ENCODE measurements around the gene PDE8B. TPM values are rescaled to one million over a fixed set of nuclear protein-coding genes. Genes with fewer than 3 reads are reported as not detected.

The PDE8B gene
- total and polyA plus RNA-seq, 2 experiments from 2014 or later: 0.83 to 0.84 TPM

DNA sequence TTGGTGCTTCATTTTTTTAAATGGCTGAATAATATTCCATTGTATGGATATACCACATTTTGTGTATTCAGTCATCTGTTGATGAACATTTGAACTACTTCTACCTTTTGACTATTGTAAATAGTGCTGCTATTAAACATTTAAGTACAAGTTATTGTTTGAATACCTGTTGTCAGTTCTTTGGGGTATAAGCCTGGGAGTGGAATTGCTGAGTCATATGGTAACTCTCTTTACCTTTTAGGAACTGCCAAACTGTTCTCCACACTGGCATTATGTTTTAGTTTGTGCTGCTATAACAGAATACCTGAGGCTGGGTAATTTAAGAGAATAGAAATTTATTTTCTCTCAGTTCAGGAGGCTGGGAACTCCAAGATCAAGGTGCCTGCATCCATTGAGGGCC lies 15.7 kb upstream of the PDE8B start:
- no peak overlapping the region for H3K27ac ChIP-seq
- no peaks in the 10 kb centered on the region for H3K36me3 ChIP-seq
- no peaks in the 10 kb centered on the region for H3K4me1 ChIP-seq (ENCODE audit: low read depth)
- no peaks in the 10 kb centered on the region for H3K27me3 ChIP-seq
- no peak for DNase-seq (ENCODE audit: low read depth in 1 of 2, low spot score in 1 of 2)
- no peak overlapping the region for H3K4me3 ChIP-seq
- TF ChIP-seq, protein P1, sequence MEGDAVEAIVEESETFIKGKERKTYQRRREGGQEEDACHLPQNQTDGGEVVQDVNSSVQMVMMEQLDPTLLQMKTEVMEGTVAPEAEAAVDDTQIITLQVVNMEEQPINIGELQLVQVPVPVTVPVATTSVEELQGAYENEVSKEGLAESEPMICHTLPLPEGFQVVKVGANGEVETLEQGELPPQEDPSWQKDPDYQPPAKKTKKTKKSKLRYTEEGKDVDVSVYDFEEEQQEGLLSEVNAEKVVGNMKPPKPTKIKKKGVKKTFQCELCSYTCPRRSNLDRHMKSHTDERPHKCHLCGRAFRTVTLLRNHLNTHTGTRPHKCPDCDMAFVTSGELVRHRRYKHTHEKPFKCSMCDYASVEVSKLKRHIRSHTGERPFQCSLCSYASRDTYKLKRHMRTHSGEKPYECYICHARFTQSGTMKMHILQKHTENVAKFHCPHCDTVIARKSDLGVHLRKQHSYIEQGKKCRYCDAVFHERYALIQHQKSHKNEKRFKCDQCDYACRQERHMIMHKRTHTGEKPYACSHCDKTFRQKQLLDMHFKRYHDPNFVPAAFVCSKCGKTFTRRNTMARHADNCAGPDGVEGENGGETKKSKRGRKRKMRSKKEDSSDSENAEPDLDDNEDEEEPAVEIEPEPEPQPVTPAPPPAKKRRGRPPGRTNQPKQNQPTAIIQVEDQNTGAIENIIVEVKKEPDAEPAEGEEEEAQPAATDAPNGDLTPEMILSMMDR (IDR thresholded peaks at IDR 0.05; ENCODE audit: low read depth, low read length): no peak
- no peaks in the 10 kb centered on the region for H3K9me3 ChIP-seq (ENCODE audit: low read depth)

DNA sequence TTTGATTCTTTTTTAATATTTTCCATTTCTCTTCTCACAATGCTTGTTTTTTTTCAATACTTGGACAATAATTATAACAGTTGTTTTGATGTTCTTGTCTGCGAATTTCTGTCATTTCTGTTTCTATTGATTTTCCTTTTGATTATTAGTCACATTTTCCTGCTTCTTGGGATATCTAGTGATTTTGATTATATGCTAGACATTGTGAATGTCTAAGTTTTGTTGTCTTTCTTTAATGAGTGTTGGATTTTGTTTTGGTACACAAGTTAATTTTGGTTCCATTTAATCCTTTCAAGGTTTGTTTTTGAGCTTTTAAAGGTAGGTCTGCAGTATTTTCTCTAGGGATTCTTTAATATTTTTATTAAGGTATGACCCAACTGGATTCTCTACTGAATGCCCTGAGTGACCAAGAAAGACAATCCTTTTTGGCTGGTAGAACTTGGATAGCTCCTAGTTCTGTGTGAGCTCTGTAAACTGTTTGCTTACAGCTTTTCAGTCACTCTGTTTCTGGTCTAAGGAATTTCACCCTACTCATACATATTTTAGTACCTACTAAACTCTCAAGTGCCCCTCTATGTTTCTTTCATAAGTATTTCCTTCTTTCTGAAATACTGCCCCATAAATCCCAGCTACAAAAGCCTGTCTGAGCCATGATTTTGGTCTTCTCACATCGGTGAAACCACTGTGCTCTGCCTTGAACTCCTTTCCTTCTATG lies 12.5 kb upstream of the PDE8B start:
- H3K9me3 ChIP-seq (ENCODE audit: low read depth): no peaks in the 10 kb centered on the region
- H3K4me1 ChIP-seq (ENCODE audit: low read depth): no peaks in the 10 kb centered on the region
- DNase-seq (ENCODE audit: low read depth in 1 of 2, low spot score in 1 of 2): no peak
- H3K27ac ChIP-seq: no peak overlapping the region
- TF ChIP-seq, protein P1 (IDR thresholded peaks at IDR 0.05; ENCODE audit: low read depth, low read length): no peak
- no peaks in the 10 kb centered on the region for H3K36me3 ChIP-seq
- H3K27me3 ChIP-seq: no peaks in the 10 kb centered on the region
- no peak overlapping the region for H3K4me3 ChIP-seq

DNA sequence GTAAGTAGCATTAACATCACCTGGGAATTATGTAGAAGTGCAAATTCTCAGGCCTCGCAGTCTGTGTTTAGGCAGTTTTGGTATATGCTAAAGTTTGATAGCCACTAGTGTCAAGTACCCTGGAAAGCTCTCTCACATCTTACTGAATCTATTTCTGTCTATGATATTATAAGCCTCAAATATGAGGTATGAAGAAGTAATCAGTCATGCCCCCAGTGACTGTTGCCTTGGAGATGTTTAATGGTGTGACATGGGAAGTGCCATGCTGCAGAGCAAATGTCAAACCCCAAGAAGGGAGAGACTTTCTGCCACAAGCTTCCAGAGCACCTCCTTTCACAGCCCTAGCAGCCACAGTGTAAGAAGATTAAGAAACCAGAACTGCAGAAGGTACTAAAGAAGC lies 9.8 kb upstream of the PDE8B start:
- Histone ChIP-seq H3K36me3 (no peaks in the 10 kb centered on the region), H3K4me3 (no peak overlapping the region), H3K27me3 (no peaks in the 10 kb centered on the region), H3K27ac (no peak overlapping the region), H3K4me1 (ENCODE audit: low read depth) (no peaks in the 10 kb centered on the region), H3K9me3 (ENCODE audit: low read depth) (no peaks in the 10 kb centered on the region)
- TF ChIP-seq, protein P1 (IDR thresholded peaks at IDR 0.05; ENCODE audit: low read depth, low read length): no peak
- DNase-seq (ENCODE audit: low read depth in 1 of 2, low spot score in 1 of 2): no peak

DNA sequence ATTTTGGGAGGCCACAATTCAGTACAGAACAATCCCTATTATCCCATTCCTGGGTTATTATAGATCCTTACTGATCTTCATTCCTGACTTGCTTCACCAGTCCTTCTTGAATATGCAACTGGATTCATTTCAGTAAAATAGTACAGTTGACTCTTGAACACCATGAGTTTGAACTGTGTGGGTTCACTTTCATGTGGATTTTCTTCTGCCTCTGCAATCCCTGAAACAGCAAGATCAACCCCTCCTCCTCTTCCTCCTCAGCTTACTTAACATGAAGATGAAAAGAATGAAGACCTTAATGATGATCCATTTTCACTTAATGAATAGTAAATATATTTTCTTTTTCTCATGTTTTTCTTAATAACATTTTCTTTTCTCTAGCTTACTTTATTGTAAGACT lies 8.3 kb upstream of the PDE8B start:
- Histone ChIP-seq H3K4me3 (no peak overlapping the region), H3K36me3 (no peaks in the 10 kb centered on the region), H3K4me1 (ENCODE audit: low read depth) (no peaks in the 10 kb centered on the region), H3K27me3 (peaks cover 12% of the 10 kb centered on the region), H3K9me3 (ENCODE audit: low read depth) (no peaks in the 10 kb centered on the region), H3K27ac (no peak overlapping the region)
- TF ChIP-seq, protein P1 (IDR thresholded peaks at IDR 0.05; ENCODE audit: low read depth, low read length): no peak
- DNase-seq (ENCODE audit: low read depth in 1 of 2, low spot score in 1 of 2): no peak

DNA sequence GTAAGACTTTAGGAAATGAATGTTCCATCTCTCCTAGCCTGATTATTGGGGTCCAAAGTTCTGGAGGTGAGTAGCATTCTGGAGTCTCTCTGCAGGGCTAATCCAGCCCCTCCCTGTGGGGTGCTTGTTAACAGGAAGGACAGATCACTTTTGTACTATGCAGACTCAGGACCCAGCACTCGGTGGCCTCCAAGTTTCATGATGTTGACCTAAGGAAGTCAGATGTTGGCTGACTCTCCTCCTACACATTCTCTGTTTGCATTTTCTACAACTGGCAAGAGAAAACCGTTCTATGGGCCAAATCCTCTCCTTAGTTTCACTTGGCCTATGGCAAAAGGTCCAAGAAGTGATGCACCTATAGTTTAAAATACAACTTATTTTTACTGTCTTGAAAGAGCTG lies 5.5 kb upstream of the PDE8B start:
- no peaks in the 10 kb centered on the region for H3K36me3 ChIP-seq
- no peak overlapping the region for H3K27ac ChIP-seq
- TF ChIP-seq, protein P1 (IDR thresholded peaks at IDR 0.05; ENCODE audit: low read depth, low read length): no peak
- no peak for DNase-seq (ENCODE audit: low read depth in 1 of 2, low spot score in 1 of 2)
- H3K27me3 ChIP-seq: peaks cover 40% of the 10 kb centered on the region
- H3K9me3 ChIP-seq (ENCODE audit: low read depth): no peaks in the 10 kb centered on the region
- no peak overlapping the region for H3K4me3 ChIP-seq
- no peaks in the 10 kb centered on the region for H3K4me1 ChIP-seq (ENCODE audit: low read depth)
